Stimulated activated CD4-positive, alpha-beta T cell treated with anti-CD3 and anti-CD28 coated beads, Interleukin-12 subunit alpha, Interleukin-12 subunit beta, amount 100 ng/mL, for 4 hours (primary cell): ENCODE measurements around the gene TNNC1.

Experiments
- DNase-seq: peaks from one replicate; pipeline ENCODE4 v3.0.0-alpha.2; 2020

TNNC1 gene

DNA sequence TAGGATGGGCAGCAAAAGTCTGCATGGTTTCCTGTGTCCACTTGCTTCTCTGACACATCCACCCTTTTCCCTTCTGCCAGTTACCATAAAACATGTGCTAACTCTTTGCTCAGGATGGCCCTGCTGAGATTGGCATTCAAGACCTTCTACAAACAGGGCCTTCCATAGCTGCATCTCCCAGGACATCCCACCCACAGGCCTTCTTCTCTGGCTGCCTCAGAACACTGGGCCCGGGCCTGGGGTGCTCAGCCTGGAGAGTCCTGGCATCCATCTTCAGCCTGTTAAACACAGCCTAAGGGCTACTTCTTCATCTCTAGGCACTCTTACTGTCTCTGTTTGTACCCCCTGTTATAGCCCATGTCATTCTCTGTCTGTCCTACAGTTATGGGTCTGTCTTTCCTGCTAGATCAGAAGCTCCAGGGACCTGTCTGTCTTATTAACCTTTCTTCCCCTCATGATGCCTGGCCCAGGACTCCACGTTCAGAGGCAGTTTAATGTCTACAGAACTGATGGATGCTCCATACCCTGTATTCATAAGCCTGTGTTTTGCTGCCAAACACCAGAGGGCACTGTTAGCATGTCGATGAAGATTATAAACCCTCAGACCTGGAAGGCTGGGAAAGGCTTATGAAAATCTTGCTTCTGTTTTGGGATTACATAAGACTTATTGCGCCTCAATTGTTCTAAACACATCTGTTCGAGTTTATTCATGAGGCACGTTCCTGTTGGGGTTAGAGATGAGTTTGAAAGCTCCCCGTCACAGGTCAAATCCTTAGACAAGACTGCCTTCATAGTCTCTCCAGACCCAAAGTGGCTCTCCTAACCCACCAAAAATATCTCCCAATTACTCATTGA lies 25.5 kb downstream of the TNNC1 start:
- no peak for DNase-seq

DNA sequence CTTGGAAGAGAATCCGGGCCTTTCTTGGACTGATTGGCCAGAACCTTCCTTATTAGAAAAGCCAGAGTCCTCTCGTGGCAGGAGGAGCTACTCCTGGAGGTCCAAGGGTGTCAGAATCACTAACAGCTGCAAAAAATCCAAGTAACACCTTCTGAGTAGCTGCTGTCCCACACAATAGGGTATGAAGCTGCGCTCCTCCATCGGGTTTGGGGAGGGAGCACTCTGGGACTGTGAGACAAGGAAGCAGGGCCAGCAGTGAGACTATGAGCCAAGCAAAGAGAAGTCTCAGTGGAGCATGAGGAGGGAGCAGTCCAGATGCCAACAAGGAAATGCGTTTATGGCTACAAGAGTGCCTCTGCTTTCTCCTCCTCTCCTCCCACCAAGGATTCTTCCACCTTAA lies 30.7 kb downstream of the TNNC1 start:
- no peak for DNase-seq

DNA sequence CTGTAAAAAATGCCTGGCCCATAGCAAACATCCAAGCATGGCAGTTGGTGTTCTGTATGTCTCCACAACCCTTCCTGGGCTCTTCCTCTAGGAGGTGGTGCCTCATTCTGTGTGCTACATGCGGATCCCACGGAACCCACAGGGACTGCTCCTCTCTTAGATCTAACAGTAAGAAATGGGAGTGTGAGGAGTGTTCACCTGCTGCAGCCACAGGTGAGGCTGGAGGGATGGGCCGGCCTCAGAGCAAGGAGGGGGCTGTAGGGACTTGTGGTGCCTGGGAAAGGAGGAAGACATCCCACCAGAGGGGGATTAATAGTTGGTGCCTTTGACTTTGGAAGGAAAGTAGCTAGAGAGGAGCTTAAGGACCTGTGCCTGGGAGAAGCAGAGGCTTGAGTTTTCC lies 31.2 kb downstream of the TNNC1 start:
- DNase-seq: no peak

DNA sequence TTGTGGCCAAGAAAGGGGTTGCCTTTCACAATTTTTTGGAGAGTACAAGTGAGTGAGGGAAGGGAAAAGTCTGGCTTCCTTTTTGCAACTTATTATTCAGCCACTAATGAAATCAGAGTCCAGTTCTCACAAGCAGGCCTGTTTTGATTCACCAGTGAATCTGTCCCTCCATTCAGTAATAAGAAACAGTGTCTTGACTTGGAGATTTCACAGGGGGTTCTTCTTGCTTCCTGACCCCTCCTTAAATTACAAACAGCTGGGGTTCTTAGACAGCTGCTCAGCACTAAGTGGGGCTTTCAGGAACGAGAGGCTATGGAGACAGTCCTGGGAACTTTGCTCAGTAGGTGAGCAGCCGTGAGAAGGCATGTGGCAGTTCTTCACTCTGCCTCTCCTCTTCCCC lies 33.5 kb downstream of the TNNC1 start:
- no peak for DNase-seq

DNA sequence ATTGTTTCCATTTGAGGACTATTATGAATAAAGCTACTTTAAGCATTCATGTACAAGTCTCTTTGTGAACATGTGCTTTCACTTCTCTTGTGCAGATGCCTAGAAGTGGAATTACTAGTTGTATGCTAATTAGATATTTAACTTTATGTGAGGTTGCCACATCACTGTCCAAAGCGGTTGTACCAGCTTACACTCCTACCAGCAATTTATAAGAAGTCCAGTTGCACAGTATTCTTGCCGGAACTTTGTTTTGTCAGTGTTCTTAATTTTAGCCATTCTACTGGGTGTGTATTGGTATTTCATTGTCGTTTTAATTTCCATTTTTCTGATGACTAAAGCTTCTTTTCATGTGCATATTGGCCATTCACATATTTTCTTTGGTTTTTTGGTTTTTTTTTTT lies 38.0 kb downstream of the TNNC1 start:
- DNase-seq: no peak

DNA sequence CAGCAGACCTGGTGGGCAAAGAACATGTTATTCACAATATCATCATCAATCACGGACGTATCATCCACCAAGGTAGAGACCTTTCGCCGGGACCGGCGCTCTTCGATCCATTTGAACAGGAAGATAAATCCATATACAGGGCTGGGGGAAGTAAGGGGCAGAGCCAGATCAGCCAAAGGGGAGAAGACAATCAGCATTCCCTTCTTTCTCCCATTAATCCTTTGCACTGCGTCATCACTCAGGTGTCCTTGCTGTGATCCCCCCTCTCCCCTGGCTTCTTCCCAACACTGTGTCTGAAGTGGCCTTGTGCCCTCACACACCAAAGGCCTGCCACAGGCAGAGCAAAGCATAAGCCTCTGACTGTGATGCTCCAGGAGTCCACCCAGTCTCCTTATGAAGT lies 45.4 kb downstream of the TNNC1 start:
- no peak for DNase-seq

DNA sequence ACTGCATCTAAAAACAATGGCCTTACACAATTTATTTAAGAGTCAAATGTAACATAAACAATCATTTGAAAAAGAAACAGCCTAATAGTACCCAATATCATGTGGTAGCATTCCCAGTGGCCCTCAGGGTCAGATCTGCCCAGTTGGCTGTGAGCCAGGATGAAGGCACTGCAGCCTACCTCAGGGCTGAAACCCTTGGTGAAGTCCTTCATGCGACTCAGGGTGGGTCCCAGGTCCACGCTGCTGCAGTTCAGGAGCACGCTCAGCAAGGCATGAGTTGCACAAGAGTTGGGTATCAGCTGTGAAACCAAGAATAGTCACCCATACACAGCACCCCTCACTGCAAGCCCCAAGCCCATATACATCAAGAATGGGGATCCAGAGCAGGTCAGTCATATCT lies 46.1 kb downstream of the TNNC1 start:
- no peak for DNase-seq

DNA sequence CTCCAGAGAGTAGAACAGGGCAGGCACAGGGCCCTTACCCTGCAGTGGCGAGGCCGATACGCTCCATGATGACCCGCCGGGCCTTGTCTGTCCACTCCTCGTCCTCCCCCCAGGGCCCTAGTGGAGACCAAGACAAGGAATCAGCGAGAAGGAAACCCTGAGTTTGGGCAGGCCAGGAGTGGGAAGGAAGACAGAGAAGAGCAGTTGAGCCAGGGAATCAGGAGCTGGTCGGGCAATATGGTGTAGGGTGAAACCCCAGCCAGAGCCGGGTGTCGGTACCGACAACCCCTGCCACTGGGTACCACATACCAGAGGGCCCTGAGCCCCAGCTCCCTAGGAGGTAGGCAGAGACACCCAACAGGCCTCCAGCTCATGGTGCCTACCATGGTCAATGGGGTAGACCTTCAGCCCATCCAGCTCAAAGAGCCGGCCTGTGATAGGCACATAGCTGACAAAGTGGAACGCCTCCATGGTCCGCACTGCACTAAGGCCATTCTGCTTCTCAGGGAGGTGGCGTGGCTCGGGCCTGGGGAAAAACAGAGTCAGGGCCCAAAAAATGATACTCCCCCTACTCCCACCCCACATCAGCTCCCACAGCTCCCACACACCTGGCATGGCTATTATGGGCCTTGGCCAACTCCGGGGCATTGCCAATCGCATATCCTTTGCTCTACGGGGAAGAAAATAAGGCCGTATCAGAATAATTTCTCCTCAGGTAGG lies 46.9 kb downstream of the TNNC1 start:
- DNase-seq: no peak

DNA sequence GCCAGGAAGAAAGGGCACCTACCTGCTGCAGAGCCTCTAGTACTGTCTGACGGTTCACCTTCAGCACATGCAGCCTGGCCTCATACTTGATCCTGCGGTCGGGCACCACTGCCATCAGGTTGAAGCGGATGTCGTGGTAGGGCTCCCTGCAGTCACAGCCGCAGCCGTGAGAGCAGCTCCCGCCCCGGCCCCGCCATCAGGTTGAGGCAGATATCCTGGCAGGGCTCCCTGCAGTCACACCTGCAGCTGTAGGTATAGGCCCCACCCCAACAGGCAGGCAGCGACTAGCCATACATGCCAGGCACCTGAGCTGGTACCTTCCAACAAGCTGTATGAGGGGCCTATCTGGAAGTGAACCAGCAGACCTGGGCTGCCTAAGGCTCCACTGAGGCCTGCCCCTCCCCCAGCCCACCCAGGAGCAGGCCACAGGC lies 47.6 kb downstream of the TNNC1 start:
- DNase-seq: no peak

DNA sequence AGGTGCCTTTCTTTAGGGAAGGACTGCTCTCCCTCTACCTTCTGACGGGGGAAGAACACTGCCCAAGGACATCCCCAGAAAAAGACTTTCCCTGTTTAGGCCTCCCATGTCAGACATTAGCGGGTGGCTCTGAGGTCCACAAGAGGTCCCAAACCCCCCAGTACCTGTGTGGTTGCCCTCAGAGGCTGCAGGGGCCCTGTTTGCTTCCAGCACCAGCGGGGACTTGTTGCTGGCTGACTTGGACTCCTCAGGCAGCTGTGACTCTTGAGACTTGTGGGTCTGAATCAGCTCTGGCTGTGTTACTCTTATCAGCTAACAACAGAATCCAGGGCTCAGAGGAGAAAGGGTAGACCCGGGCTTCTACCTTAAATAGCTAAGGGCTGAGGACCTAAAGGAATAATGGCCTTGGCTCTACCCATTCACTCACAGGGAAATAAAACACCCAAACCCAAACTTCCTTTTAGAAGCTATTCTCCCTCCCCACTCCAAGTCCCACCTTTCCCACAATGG lies 48.2 kb downstream of the TNNC1 start:
- DNase-seq: no peak

DNA sequence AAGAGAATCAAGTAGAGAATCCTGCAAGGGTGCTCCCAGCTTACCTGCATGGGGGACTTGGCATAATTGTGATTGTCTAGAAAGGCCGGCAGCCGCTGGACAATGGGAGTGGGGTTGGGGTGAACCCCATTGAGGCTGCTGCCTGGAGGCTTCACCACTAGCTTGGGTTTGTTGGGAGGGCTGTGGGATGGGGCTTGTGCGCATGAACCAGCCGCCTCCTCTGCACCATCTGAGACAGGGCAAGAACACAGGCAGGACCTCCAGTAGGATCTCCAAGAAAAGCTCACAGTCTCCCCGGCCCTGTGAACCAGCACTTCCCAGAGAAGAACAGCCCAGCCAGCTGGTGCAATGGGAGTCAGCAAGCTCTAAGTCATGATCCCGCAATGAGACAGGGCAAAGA lies 48.8 kb downstream of the TNNC1 start:
- no peak for DNase-seq

DNA sequence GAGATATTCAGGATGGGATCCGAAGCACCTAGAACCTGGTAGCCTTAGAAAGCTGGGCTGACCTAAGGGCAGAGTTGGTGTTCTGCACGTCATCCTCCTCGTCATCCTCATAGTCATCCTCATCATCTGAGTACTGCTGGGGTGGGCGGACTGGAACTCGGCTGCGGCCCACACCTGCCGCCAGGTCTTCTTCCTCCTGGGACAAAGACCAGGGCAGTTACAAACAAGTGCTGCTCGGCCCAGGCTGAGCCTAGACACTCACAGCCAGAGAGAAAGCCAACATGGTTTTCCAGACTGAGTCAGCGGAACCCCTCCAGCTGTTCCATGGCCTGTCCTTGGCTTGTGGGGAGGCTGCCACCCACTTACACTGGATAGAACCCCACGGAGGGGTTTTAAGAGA lies 49.5 kb downstream of the TNNC1 start:
- no peak for DNase-seq

DNA sequence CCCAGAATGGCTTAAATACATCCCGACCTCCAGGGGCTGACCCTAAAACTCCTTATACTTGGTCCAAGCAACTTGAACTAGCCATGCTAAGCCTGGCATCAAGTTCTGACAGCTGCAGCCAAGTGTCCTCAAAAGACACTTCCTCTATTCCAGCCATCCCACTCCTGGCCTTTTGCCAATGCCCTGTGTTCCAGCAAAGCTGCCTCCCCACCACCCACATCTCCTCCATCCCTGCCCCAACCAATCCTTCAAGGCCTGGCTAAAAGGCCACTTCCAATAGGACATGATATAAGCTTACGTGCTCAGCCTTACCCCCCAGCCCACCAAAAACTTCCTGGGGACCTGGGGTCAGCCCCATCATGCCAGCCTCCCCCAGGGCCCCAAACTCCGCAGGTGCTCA lies 49.9 kb downstream of the TNNC1 start:
- no peak for DNase-seq

DNA sequence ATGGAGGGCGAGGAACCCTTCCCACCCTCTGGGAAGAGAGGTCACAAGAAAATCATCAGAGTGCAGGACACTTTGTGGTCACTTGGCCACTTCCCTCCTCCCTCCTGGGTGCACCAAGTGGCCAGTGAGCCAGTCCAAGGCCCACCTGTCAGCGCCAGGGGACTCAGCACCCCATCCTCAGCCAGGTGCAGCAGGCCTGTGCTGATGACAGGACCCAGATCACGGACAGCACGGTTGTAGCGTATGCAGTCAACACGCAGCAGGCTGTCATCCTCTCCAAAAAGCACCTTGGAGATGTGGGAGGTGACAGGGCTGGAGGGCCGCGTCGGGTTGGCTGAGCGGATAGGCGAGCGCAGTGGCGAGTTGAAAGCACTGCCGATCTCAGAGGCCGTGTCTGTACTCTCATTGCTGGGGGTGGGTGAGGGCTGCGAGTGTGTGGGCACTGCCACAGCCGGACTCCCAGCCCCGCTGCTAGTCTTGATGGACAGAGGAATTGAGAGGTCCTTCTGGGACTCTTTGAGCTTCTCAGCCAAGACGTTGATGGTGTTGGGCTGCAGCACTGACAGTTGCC lies 50.5 kb downstream of the TNNC1 start:
- no peak for DNase-seq

DNA sequence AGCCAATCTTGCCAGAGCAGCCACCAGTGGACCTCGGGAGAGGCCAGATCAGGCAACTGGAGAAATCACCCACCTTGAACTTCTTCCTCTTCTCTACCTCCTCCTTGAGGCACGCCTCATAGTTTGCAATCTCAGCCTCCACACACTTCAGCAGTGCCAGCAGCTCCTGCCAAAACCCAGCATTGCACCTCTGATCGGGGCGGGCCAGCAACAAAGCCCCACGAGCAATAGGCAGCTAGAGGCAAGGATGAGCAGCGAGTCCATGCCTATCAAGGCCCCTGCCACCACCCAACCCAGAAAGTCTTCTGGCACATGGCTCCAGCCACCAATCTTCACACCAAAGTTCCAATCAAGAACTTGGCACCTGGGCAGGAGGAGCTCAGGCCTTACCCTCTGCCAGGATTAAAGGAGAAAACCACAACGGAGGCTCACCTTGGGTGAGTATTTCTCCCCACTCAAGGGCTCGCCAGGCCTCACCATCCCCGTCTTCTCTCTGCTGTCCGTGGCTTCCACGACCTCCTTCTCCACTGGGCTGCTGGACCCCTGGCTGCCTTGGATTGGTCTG lies 51.1 kb downstream of the TNNC1 start:
- DNase-seq: no peak

DNA sequence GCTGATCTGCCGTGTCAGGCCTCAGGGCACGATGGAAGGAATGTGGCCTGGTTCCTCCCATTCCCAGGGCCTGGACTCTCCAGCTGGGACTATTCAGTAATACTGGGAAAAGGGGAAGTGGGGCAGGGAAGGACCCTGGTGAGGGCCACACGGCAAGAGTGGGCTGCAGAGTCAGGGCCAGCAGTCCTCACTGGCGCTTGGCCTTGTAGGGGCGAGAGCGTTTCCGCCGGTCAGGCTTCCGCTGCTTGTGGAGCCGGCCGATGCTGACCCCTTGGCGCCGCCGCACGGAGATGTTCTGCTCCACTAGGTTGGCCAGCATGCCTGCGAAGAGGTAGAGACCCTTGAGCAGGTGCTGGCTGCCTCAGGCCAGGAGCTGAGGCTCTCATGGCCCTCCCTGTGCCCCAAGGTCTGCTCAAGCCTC lies 51.7 kb downstream of the TNNC1 start:
- DNase-seq: no peak

DNA sequence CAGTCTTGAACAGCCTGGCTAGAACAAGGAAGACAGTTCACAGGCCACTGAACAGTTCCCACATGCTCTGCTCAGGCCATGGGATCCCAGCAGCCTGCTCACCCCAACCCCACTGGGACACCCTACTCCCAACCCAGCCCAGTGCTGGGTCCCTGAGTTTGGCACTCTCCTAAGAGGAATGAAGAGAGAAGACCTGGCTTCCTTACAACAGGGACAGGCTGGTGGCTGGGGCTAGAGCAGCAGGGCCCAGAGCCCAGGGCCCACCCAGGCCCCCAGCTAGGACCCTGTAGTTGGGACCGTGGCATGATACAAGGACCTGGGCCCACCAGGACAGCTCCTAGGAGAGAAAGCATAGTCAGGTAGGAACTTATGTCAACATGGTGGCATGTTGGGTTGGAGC lies 52.3 kb downstream of the TNNC1 start:
- no peak for DNase-seq
